NCI-H748 (cell line): ENCODE results near the gene FBN2.

Experiments
- DNase-seq: peaks from one replicate; lab custom pipeline; 2025; ENCODE audit not compliant: unreplicated experiment; lab: John Stamatoyannopoulos, UW

Gene FBN2

DNA sequence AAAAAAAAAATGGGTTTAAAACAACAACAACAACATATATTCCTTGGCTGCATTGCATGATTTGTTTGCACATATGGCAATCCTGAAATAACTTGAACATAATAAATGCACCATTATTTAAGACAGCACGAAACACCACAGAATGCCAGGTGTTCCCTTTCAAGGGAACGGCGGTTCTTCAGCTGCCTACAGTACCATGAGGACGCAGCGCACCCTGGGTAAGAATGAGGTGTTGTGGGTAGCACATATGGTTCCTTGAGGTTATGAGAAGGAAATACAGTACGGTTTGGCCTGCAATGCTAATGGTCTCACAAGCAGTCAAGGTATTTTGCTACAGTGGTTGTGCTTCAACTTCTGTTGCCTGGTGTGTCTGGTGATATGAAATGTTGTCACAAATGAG, 279.7 kb downstream of the FBN2 start:
- DNase-seq = peak; percentile 89

DNA sequence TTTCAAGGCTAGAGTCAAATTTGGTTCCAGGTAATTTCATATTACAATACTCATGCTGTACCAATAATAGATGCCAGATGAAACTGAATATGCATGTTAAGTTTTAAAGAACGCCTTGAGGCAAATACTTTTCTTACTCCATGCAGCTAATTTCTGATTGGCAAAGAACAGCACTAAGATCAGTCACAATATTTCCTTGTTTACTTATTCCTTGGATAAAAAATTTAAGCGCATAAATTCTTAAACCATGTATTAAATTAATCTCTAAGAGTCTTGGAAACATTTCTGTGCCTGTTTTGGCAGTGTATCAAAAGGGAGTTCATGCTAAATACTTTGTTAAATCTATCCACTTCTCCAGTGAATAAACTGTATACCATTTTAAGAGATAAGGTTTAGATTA, 281.0 kb downstream of the FBN2 start:
- DNase-seq = no peak

DNA sequence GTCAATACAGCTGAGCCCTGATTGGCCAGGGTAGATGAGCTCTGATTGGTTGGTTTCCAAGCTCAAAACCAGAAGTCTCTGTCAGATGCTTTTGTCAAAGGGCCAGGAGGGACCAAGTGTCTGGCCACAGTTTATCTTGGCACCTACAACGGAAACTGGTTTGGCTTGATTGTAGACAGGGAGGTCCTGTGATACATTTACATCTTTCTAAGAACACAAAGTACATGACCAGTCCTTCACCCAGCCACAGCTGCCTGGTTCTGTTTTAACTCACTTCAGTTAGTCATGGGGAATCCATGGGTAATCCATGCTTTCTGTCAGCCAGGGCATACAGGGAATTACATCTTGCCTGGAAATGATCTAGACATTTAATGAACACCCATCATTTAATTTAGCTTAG, 283.3 kb downstream of the FBN2 start:
- DNase-seq = no peak

DNA sequence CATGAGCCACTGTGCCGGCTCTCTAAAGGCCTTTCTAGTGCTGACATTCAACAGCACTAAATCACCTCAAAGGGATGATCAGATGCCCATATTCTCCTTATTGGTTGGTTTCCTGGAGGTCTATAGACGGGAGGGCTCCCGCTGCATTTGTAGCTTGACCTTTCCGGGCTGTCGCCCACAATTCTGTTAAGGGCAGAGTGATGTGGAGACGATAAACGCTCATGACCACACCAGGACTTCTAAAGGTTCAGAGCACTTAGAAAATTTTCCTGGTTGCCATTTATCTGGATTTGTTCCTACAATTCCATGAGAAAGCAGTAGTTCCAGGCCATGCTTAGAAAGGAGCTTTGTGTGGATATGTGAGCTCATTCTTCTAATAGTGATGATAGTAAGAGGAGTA, 284.2 kb downstream of the FBN2 start:
- no peak for DNase-seq

DNA sequence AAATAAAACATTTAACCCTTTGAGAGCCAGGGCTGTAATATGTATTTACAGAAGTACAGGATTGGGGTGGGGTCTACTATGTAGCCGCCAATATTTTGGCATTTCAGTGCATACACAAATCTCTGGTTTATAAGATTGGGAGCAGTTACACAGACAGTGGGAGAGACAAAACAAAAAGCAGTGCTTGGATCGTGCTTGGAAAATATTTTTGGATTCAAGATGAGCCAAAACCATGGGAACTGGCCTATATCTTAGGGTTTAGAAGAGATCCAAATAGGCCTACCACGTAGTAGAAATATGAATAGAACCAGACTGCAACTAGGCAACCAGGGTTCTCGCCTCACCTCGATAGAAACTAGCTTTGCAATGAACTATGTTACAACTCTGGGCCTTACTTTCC, 284.9 kb downstream of the FBN2 start:
- DNase-seq = no peak

DNA sequence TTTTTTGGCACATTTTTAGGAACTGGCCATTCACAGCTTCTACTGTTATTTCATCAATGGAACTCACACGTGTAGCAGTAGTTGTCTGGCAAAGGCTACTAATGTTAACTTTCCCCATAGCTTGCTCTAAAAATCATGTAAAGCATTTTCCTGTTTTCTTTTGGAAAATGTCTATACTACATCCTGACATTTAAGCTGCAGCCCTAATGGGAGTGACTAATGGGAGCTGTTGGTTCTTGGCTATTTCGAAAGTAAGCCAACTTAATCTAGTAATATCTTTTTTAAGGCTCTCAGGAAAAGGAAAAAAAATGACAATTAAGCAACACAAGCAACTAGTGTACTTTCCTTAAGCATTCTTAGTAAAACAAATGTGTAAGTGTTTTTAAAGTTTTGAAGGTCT, 285.3 kb downstream of the FBN2 start:
- no peak for DNase-seq

DNA sequence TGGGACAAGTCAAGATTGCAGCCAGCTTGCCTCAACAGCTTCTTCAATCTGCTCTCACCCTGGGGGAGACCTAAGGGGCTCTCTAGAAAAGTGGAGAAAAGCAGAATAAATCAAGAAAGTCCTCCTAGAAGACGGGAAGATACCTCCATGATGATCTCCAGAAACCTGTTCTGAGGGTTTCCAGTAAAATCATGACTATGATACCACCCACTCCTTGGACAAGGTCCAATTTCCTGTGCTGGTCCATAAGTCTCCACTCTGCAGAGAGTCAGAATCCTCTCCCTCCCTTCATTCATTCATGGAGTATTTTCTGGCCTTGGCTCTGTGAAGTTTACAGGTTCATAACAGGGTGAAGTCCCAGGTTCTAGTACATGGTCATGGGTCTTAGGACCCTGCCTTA, 285.8 kb downstream of the FBN2 start:
- DNase-seq = no peak

DNA sequence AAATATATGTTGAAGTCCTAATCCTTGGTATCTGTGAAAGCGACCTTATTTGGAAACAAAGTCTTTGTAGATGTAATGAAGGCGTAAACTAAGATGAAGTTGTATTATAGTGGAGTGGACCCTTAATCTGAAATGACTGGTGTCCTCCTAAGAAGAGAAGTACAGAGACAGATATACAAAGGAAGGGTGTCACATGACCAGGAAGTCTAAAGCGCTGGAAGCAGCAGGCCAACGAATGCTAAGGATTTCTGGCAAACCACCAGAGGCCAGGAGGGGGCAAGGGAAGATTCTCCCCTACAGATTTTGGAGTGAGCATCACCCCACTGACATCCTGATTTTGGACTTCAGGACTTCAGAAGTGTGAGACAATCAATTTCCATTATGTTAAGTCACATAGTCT, 292.1 kb downstream of the FBN2 start:
- DNase-seq = no peak

DNA sequence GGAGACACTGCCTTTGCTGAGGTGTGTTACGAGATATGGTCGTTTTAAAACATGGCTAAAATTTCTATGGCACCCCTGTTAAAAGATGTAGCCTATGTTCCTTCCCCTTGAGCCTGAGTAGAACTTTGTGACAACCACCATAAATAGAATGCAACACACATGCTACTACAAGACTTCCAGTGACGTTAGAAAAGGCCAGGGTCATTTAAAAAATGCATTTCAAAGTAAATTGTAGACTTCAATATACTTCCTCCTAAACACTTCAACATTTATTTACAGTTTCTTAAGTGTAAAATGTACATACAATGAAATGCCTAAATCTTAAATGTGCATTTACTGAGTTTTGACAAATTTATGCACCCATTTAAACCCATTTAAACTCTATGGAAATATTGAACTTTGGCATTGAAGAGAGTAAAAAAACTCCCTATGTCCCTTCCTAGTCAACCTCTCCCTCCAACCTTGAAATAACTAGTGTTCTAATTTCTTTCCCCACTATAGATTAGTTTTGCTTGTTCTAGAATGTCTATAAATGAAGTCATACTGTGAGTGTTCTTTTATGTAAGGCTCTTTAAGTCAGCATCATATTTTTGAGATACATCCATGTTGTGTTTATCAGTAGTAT, 294.0 kb downstream of the FBN2 start:
- DNase-seq = no peak

DNA sequence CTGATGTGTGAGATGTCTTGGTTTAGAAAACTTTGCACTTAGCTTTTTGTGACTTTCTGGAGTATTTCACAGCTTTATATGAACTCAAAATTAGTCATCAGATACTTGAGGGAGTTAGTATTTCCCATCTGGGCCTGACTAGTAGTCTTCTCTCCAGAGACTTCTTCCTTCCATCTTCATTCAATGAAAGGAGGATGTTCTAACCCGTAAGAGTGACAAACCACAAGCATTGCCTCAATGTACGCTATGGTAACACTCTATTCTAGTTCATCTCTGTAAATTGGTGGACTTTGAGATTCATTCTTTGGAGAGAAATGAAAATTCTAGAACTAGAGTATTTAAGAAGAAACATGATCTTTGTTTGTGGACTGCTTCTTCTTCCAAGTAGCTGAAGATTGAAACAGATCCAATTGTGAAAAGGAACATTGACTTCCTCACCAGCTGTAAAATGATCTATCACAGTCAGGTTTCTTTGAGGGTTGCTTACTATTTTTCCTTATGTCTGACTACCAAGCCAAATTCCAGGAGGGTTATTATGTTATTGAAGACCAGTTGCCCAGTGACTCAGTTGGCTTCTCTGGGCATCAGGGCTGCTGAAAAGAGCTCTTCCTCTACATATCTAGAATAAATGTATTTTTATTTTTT, 296.9 kb downstream of the FBN2 start:
- DNase-seq = no peak

DNA sequence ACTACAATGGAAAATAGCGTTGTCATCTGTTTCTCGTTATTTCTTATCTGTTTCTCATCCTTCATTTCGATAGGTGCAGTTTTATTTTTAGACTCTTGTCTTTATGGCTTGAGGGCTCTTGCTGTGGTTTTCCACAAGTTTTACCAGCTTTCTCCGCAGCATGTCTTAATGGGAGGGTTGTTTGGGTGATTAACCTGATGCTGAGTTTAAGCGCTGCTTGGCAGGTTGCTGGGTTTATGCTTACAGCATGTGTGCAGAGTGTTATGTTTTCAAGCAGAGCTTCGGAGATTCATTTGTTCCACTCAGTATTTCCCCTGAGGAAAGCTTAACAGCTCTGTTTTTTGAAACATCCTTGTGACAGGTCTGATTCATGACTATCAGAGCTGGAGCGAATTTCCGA, 300.5 kb downstream of the FBN2 start:
- DNase-seq = no peak

DNA sequence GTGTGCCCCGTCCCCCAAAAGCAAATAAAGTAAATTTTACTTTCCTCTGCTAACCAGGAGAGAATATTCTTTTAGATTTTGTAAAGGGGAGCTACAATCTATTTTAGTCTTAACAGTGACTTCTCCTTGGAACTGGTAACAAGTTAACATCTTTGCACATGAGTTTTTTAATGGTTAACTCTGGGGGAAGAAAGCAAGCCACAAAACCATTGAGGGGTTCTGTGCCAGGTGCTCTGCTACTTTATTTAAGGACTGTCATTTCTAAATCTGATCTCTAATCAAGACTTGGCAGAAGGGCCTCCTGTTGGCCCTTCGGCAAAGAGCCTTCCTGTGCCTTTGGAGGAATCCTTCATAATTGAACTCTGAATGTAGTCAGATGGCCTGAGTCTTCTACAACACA, 301.0 kb downstream of the FBN2 start:
- no peak for DNase-seq

DNA sequence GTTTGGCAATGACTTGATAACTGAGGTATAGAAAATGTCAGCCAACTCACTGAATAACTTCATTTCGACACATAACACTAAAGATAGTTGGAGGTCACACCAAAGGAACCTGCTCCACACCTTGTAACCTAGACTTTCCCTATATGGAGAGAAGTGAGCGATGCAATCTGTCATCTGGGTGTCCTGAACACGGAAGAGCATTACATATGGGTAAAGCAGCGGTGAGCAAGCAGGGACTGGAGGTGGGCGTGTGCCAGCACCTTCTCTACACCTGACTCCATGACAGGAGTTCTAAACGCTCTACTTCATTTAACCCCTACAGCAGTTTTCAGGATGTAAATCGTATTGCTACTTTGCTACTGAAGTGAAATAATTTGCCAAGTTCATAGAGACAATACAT, 301.7 kb downstream of the FBN2 start:
- DNase-seq = no peak

DNA sequence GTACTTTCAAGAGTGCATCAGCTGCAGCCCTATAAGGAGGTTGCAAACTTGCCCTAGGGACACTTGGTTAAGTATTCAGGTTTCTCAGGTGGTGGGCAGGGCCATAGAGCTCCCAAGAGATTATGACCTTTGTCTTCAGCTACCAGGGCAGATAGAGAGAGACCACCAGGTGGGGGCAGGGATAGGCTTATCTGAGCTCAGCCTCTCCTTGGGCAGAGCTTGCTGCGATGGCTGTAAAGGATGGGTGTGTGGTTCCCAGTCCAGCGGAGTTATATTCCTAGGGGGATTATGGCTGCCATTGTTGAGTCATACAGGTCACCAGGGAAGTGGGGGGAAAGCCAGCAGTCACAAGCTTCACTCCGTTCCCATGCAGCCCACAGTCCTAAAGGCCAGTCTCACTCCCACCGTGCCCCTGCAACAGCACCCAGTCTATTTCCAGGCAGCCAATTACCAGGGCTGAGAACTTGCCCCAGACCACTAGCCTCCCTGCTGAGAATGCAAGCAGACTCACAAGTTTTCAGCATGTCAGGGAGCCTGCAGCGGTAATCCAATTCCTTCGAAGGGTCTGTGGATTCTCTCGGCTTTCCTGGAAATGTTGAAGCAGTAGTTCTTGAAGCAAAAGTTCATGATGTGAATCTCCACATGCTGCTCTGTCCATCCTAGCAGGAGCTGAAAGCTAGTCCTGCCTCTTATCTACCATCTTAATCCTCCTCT, 303.0 kb downstream of the FBN2 start:
- DNase-seq = no peak

DNA sequence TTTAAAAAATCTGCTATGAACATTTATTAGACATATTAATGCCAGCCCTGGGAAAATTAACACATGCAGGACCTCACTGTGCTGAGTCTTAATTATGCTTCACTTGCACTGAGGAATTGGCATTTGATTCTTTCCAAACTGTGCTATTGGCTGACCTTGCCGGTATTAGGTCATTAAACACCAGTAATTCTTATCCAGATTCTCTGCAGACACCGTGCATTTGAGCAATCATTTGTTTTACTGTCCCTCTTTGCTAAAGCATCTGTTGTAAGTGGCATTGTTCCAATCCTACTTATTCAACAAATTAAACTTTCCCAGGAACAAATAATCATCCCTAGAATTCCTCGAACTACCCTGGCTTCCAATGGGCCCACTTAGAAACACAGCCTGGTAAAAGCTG, 309.5 kb downstream of the FBN2 start:
- no peak for DNase-seq

DNA sequence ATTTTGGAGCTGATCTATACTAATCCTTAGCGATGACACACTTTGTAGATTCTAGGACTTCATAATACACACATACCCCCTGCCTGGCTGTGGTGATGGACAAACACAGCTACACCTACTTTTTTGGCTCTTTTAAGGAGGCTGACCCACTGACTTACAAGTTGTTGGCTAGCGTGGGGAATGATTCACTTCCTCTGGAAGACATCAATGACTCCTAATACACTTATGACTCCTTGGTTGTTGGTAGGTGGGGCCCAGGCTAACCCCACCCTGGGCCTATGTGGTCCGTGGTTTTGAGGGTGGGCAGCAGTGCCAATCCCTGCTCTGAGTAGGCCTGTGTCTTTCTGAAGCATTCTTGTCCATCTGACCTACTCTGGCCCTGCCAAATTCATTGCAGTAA, 310.0 kb downstream of the FBN2 start:
- no peak for DNase-seq

DNA sequence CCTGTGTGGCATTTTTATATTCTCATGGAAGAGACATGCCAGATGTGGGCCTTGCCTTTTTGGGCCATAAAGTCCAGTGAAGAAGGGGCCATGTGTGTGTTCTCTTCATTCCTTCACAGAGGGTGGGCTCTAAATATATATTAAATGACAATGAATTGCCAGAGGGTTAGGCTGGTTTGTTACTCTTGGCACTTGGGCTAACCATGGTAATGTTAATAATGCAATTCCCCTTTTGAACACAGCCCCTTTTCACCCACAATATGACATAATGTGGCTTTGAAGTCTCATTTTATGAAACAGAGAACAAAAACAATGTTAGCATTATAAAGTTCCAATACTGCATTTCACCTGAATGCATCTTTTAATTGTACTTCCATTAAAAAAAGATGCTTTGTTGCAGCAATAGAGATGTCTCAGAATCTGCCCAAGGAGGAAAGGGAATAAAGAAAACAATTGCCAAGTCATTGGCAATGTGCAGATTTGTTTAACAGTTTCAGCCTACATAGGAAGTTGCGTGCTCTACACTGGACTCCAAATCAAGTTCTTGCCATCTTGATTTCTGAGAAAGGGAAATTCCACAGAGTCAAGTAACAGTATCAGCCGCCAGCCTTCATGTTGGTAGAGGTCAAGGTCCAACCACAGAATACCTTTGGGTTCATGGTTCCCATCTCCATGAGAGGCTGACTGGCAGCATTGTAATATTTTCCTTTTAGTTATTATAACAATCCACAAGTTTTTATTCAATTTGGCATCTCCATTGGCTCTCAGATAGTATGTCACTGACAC, 312.6 kb downstream of the FBN2 start:
- DNase-seq = no peak

DNA sequence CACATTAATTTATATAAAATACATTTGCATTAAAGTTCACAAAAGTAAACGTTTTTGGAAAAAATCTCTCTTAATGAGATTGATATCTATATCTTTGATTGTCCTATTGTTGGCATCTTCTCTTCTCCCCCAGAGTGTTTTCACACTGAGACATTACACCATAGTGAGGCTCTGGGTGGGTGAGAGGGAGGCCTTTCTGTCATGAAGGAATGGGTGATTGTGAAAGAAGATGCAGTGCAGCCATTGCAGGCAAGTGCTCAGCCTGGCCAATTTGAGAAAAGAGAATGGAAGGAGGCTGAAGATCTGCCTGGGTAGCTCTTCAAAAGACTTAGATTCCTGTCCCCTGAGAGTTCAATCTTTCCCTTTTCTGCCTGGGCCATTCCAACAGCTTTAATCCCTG, 313.7 kb downstream of the FBN2 start:
- DNase-seq = no peak

DNA sequence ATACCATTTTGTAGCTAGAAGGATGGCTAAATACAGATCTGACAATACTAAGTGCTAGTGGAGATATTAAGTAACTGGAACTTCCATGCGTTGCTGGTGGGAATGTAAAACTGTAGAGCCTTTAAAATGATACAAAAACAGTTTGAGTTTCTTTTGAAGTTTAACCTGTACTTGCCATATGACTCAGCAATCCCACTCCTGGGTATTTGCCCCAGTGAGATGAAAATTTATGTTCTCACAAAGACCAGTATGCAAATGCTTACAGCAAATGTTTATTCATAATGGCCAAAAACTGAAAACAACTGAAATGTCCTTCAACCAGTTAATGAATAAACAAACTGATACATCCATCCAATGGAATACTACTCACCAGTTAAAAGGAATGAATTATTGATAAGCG, 317.2 kb downstream of the FBN2 start:
- no peak for DNase-seq

DNA sequence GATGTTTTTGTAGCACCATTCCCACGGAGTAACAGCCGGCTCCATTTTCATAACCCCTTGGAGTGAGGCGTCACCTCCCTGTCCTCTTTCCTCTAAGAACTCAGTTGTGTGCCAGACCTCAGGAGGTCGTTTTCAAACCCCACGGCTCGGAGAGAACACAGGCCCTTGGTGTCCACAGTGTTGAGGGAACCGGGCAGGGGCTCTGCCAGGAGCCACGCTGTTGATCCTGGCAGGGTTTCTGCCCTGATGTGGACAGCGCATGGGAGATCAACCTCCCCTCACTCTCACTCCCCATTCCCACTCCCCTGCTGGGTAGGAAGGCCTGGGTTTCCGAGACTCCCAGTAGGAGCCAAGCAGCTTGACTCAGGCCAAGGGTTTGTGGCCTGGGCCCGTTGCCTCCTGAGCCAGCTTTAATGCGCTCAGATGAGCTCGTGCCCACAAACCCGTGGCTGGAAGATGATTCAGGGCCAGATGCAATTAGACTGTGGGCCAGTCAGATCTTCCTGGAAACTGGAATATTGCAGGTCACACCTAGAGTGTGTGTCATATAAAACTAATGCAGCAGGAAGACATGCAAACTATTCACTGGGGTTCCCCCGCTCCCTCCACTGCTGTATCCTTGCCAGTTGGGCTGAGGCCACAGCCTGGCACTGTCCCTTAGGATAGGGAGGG, 321.0 kb downstream of the FBN2 start:
- no peak for DNase-seq

DNA sequence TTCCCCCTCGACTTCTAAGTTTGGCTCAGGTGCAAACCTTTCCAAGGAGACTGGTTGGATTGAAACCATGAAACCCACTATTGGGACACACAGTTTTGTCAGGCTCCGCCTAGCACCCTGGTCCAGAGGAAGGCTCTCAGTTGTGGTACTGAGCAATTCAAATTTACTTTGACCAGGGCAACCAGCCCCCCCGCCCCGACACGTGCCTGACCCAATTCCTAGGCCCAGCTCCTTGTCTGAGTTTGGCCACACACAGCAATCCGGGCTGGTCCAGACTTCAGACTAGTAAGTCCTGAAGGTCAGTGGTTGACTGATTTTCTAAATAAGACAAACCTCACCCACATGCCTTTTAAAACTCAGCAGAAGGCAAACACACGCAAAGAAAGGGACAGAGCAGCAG, 321.8 kb downstream of the FBN2 start:
- no peak for DNase-seq
